Measurements from ENCODE around the gene PHTF2.
"Not testable (repeated sequence)": the region's sequence is repeated elsewhere in the genome, so short reads cannot be mapped to it uniquely, and the experiment has no call there.

The PHTF2 gene

DNA sequence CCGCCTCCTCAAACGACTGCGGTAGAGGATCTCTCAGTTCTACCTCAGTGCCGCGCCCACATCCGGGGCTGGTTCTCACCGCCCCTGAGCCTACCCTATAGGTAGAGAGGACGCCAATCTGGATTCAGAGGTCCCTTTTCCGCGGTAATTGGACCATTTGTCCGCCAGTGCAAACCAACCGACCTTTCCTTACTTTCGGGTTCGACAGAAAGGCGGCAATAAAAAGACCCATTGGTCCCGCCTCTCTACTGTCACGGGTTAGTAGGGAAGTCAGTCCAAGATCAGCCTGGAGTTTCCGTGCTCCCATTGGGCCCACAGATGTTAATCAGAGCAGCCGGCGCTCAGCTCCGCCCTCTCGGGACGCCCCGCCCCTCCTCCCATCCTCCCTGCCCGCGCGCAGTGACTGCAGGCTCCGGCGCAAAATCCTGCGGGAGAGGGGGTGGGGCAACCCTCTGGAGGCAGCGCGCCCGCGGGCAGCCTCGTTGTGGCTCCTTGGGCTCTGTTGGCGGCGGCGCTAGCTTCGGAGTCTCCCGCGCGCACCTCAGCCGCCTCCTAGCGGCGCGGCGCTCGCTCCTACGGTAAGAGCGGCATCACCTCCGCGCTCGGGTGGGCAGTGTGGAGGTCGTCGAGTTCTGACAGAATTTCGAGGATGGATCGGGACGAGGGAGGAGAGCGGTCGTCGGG, at the start of gene PHTF2, which contains the start of gene TMEM60:
PHTF2 (plus strand) TSS at position 380 of the 684 bp plus-strand sequence.
TMEM60 (minus strand) TSS at position 41 of the 684 bp plus-strand sequence. CDS start 4,061 bp downstream, outside the sequence.
- peak; percentile 91 for DNase-seq

DNA sequence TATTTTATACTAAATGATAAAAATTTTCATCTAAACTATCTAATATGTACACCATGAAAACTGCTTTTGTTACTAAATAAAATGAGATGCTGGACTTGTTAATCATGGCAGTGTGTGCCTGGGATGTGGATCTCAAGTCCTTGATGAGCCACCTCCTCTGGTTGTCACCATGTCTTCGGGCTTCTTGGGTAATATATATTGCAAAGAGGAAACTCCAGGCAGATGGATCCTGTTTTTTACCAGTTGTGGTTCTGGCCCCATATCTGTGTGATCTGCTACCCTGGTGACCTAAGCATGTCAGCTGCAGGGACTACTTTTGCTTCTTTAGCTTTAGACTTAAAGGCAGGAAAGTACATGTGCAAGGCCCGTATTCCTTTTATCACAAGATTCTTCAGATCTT, 46.6 kb upstream of the PHTF2 start:
- DNase-seq = no peak

DNA sequence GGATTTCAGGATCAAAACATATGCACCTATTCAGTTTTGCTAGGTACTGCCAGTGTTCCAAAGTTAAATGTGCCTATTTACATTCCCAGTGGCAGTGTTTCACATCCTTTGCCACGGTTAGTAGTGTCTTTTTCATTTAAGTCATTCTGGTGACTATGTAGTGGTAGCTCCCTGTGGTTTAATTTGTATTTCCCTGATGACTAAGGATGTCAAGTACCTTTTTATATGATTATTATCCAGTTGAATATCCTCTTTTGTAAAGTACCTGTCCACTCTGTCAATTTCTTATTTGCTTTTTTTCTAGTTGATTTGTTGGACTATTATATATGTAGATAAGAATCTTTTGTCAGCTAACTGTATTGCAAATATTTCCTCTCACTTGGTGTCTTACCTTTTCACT, 45.4 kb upstream of the PHTF2 start:
- DNase-seq = no peak

DNA sequence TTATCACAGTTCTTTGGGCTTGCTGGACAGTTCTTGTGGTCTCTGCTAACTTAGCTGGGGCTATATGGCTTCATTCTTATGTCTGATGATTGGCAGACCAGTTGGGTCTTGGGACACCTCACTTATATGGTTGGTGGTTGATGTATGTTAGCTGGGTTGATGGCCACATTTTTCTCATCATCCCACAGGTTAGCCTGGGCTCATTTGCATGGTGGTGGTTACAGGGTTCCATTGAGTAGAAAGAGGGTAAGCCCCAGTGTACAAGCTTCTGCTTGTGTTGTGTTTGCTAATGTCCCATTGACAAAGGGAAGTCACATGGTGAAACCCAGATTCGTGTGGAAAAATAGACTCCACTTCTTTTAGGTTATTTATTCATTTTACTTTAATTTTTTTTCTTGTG, 41.0 kb upstream of the PHTF2 start:
- DNase-seq = no peak

DNA sequence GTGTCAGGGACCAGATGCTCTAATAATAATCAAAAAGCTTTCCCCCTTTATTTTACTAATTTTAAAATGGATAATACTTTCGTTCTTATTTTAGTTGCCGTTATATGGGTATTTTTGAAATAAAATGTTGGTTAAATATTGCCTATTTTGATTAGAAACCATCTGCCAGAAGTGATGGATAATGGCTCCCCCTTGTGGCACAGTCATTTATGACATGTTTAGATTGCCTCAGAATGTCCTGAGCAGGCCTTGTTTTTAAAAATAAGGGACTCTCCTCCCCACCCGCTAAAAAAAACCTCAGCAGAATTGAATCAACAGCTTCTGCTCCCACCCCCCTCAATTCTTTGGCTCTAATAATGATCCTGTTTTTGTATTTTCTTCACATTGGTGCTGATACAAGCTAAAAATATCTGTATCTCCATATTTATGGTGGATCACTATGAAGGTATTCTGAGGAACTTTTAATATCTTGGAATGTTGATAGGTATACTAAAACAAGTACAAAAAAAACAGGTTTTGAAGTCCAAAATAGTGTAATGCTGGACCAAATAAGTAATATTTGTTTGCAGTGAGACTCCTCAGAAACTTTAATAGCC, 39.2 kb upstream of the PHTF2 start:
- DNase-seq = peak; percentile 31

DNA sequence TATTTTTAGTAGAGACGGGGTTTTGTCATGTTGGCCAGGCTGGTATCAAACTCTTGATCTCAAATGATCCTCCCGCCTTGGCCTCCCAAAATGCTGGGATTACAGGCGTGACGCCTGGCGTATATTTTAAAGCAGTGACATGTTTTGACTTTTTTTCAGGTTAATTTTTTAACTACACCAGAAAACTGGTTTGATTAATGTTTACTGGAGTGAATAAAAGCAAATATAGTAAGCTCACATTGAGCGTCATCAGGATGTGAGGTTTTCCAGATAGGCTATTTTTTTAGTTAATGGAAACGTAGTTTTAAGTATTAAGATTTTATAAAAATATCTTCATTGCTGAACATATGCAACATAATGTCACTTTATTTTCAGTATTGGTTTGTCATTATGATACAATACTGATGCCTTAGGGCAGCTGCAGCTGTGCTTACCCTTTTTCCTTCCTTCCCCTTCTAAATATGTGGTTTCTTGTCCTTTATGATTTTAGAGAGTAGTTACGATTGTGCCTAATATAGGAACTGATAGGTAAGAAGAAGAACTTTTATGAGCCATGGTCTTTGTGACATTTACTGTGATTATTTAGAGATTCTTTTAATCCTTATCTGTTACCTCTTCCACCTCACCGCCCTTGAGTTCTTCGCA, 37.6 kb upstream of the PHTF2 start:
- no peak for DNase-seq

DNA sequence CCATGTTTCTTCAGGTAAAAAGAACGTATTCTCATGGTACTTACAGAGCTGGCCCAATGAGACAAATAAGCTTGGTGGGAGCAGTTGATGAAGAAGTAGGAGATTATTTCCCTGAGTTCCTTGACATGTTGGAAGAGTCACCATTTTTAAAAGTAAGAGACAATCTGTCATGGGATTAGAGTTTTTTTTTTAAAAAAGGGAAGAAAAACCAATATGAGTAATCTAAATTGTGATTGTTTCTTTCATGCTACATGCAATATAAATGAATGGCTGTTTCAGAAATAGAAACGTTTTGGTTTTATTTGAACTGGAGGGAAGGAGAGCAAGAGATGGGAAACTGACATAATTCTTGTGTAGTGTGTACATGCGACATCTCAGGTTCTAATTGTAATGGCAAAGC, 33.1 kb upstream of the PHTF2 start:
- DNase-seq = no peak

DNA sequence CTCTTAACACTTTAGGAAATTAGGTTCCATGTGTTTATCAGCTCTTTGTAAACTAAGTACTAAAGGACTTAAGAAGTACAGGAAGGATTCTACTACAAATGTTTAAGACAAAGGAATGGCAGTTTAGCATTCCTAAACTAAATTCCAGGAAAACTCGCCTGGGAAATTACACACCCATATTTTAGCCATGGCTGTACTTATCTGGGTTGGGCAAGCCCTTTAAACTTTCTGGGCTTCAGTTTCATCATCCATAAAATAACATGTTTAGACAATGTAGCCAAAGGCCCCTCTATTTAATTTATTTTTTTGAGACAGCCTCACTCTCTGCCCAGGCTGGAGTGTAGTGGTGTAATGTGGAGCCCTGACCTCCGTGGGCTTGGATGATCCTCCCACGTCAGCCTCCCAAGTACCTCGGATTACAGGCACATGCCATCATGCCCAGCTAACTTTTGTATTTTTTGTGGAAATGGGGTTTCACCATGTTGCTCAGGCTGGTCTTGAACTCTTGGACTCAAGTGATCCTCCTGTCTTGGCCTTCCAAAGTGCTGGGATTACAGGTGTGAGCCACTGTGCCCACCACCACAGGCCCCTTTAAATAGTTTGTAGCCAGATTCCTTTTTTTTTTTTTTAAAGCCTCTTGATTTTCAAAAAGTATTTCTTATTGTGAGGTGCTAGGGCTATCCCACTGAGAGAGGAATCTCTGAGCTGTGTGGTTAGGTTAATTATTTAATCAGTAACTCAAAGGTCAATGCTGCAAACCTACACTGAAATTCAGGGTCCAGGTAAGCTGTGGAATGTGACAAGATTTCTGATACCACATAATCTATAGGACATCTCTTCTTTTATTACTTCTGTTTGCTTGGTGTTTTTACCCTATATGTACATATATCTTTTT, 32.4 kb upstream of the PHTF2 start:
- DNase-seq = no peak

DNA sequence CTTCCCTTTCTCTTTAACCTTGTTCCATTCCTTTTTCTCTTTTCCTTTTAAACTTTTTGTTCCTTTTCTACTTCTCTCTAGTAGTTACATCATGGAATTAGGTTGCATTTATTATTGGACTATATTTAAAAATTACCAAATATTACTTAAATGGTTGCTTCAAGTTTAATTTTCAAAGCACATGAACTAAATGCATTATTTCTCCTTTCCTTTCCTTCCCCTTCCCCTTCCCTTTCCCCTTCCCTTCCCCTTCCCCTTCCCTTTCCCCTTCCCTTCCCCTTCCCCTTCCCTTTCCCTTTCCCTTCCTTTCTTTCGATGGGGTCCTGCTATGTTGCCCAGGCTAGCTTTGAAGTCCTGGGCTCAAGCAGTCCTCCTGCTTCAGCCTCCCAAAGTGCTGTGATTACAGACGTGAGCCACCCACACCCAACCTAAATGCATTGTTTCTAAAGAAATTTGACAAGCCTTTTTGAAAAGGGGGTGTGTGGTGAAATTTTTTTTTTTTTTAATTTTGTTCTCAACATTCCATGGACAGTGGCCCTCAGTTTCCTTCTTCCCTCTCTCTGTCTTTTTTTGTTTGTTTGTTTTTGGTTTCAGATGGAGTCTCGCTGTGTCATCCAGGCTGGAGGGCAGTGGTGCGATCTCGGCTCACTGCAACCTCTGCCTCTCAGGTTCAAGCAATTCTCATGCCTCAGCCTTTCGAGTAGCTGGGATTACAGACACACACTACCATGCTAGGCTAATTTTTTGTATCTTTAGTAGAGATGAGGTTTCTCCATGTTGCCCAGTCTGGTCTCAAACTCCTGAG, 31.6 kb upstream of the PHTF2 start:
- DNase-seq = no peak

DNA sequence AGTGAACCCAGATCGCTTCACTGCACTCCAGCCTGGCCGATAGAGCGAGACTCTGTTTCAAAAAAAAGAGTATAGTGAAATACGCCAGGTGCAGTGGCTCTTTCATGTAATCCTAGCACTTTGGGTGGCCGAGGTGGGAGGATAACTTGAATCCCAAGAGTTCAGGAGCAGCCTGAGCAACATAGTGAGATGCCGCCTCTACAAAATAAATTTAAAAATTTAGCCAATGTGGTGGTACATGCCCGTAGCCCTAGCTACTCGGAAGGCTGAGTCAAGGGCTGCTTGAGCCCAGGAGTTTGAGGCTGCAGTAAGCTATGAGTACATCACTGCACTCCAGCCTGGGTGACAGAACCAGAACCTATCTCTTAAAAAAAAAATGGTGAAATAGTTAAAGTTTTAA, 28.3 kb upstream of the PHTF2 start:
- DNase-seq = no peak

DNA sequence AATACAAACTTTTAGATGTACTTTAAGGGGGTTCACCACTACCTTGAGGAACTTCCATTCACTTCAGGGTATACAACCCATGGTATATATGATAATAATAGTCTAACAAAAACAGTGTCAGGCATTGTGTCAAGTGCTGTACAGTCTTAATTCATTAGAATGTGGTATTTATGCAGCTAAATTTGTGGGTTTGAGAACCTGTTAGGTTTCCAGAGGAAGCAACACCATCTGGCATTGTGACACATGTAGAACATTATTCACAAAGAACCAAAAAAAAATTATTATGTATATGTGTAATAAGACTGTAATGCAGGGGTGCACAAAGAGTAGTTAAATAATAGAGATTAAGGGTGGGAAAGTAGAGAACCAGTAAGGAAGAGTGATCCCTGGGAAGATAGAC, 26.7 kb upstream of the PHTF2 start:
- no peak for DNase-seq

DNA sequence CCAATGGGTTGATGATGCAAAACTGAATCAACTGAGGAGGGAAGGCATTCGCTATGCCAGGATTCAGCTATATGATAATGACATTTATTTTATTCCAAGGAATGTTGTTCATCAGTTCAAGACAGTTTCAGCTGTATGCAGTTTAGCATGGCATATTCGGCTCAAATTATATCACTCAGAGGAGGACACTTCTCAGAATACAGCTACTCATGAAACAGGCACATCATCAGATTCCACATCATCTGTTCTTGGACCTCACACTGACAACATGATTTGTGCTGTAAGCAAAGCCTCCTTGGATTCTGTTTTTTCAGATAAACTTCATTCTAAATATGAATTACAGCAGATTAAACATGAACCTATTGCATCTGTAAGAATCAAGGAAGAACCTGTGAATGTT, 20.0 kb upstream of the PHTF2 start:
- no peak for DNase-seq

DNA sequence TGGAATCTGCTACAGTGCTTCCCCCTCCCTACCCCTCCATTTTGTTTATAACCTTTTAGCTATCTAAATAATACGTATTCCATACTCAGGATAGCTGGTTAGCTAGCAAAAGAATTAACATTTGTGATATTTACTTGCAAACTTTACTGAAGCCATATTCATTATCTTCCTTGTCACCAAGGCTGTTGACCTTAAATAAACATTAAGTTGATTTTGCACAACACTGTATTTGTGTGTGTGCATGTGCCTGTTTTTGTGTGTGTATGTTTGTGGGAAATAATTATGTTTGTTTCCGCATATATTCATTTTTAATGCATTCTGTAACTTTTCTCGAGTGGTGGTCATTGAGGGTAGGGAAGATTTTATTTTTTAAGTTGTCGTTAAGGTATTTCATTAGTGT, 16.2 kb upstream of the PHTF2 start:
- no peak for DNase-seq

DNA sequence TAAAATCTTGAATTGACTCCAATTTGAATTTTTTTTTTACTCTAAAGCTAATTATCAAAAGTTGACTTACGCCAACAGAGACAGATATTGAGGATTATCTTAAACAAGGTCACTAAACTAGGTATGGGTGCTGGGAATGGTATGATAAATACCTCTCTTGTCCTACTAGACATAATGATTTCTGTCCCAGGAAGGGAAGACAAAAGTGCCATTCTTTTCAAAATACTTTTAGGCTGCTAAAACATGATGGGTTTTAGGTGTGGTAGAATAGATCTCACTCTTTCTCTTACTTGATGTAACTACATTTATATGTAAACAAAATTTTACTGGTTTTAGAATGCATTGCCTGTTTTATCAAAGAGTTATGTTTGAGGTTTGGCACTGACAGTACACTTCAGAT, 15.5 kb upstream of the PHTF2 start:
- DNase-seq = no peak

DNA sequence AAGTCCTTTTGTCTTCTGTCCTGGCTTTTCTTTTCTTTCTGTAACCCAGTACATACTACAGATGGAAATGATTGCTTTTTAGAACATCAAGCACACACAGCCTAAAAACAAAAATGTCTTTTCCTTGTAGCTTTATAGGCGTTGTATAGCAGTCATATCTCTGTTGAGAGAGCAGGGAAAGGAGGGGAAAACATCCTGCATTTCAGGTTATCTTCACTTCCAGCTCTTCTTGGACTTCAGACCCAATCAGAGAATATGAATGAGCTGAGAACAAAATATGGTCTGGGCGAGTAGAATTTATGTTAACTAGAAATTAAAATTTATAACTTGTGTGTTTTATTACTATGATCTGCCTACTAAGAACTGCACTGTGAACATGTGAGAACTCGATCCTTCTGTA, 15.0 kb upstream of the PHTF2 start:
- no peak for DNase-seq

DNA sequence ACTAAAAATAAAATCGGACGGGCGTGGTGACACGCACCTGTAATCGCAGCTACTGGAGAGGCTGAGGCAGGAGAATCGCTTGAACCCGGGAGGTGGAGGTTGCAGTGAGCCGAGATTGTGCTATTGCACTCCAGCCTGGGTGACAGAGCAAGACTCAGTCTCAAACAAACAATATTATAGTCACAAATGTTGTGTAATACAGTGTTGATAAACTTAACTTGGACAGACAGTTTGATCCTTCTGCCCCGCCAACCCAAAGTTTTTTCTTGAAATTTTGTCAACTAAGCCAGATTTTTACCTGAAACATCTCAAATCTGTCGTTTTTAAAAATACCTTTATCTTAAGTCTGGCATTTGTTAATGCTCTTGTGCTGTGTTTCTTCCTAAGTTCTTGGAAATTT, 14.1 kb upstream of the PHTF2 start:
- DNase-seq = not testable (repeated sequence)

DNA sequence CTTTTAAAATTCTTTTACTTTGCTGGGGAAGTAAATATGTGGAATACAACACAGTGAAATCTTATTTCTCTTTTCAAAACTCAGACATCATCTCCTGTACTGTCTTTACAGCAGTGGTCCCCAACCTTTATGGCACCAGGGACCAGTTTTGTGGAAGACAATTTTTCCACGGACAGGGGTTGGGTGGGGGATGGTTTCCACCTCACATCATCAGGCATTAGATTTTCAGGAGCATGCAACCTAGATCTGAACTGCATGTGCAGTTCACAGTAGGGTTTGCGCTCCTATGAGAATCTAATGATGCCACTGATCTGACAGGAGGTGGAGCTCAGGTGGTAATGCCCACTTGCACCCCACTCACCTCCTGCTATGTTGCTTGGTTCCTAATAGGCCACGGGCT, 12.6 kb upstream of the PHTF2 start:
- DNase-seq = no peak

DNA sequence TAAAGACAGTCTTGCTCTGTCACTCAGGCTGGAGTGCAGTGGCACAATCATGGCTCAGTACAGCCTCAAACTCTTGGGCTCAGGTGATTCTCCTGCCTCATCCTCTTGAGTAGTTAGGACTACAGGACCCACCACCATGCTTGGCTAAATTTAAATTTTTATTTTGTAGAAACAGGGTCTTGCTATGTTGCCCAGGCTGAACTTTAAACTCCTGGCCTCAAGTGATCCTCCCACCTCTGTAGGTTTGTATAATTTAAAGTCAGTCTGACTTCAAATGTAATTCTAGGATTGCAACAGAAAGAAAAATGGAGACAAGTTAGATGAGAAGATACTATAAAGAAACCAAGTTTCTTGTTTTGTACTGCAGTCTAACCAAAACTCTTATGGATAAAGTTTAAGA, 11.8 kb upstream of the PHTF2 start:
- DNase-seq = no peak

DNA sequence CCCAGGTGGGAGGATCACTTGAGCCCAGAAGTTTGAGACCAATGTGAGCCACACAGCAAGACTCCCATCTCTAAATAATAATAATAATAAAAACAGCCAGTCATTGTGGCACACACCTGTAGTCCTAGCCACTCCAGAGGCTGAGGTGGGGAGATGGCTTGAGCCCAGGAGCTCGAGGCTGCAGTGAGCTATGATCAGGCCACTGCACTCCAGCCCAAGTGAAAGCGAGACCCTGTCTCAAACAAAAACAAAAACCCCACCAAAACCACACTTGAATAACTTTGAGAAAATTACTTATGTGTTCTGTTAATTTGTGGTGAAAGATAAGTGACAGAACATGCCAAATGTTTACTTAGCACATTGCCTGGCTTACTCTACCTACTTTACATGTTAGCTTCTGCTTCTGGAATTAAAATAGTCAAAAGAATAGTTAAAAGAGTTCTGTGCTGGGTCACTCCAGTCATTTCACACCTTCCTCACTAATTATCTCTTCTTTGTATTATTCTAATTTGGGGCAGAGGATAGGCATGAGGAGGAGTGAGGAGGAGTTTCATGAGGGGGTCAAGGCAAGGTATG, 10.2 kb upstream of the PHTF2 start:
- DNase-seq = no peak

DNA sequence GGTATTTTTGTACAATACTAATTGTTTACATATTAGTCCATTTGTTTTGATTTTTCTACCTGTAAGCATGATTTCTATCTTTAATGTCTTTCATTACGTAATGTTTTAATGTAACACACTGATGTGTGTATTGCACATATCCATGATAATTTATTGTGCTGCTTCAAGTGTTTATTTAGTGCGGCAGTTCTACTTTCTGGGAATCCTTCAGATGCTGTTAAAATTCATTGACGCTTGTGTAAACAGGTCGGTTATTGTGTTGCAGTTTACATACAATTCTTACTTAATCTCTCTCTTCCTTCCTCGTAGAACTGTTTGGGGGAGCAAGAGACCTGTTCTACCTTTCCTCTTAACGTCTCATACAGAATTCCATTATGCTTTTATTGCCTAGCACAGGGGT, 7.2 kb upstream of the PHTF2 start:
- no peak for DNase-seq

DNA sequence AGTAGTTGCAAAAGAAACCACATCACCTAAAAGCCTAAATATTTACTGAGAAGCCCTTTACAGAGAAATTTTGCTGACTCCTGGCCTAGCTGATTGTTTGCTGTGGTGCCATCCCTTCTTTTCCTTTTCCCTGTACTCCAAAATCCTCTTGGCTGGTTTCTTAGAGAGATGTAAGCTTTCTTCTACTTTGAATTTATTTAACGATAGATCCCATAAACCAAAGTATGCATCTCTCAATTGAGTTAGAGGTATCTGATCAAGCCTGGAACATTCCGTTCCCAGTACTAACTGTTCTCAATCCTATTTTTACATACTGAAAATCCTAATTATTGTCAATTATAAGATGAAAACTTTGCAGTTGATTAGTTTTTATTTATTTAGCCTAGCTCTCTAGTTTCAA, 6.6 kb upstream of the PHTF2 start:
- DNase-seq = no peak

DNA sequence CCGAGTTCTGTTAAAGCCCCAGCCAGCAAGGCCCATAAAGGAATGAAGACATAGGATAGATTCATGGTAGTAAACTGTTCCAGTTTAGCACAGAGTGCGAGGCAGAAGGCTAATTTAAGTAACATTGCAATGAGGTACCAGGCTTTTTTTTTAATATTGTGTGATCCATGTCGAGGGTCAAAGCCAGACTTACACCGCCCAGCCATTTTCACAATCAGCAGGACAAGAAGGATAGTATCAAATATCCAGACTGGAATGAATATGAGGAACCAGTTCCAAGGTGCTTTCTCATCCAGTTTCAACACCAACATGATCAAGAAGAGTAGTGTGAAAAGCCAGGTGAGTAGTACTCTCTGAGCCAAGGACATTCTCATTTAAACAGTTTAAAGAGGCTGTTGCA, 4.6 kb upstream of the PHTF2 start:
- DNase-seq = no peak

All from stimulated activated CD4-positive, alpha-beta T cell treated with anti-CD3 and anti-CD28 coated beads, Interleukin-4, amount 100 ng/mL, for 1 hour (primary cell).